Measurements from ENCODE around the gene OR51A2. TPM values are rescaled to one million over a fixed set of nuclear protein-coding genes. Genes with fewer than 3 reads are reported as not detected.

OR51A2 gene
- total RNA-seq, 1 experiment from 2014 or later: not detected

- Histone ChIP-seq H3K79me1 (ENCODE audit: insufficient read depth, low read depth, low read length, poor library complexity, severe bottlenecking) (no peaks in the 10 kb centered on the region), H4K20me1 (ENCODE audit: control insufficient read depth, insufficient read depth, insufficient read length) (no peaks in the 10 kb centered on the region), H2AK5ac (ENCODE audit: insufficient read length, low read length) (no peak overlapping the region), H3K4me2 (ENCODE audit: insufficient read depth, insufficient read length, low read length) (no peak overlapping the region), H3K4ac (ENCODE audit: low read depth, low read length) (no peak overlapping the region), H2BK120ac (ENCODE audit: low read depth, low read length, poor library complexity, severe bottlenecking) (no peak overlapping the region), H3K27me3 (ENCODE audit: insufficient read depth, low read length) (no peaks in the 10 kb centered on the region), H3K56ac (ENCODE audit: insufficient read length, low read depth, low read length) (no peak overlapping the region), H2BK15ac (ENCODE audit: low read depth, low read length) (no peak overlapping the region), H3K18ac (ENCODE audit: insufficient read length, low read depth, low read length) (no peak overlapping the region), H3K9me3 (ENCODE audit: control insufficient read depth, low read depth, low read length) (no peaks in the 10 kb centered on the region), H2BK5ac (ENCODE audit: insufficient read length, low read length) (no peak overlapping the region), H2BK20ac (ENCODE audit: low read depth, low read length, poor library complexity, severe bottlenecking) (no peak overlapping the region), H3K23me2 (ENCODE audit: insufficient read length, low read depth, low read length, poor library complexity, severe bottlenecking) (no peaks in the 10 kb centered on the region), H3K27ac (ENCODE audit: insufficient read length, low read depth, low read length) (no peak overlapping the region), H4K8ac (replicated peaks; ENCODE audit: insufficient read length, low read depth, low read length) (no peak overlapping the region), H4K91ac (ENCODE audit: insufficient read length, low read depth, low read length) (no peak overlapping the region), H3K4me1 (ENCODE audit: insufficient read depth, low read length) (no peaks in the 10 kb centered on the region), H3T11ph (ENCODE audit: low read length) (no peak overlapping the region), H4K5ac (ENCODE audit: insufficient read length, low read depth, low read length) (no peak overlapping the region), H2BK12ac (ENCODE audit: insufficient read length, low read depth, low read length) (no peak overlapping the region), H3K23ac (ENCODE audit: insufficient read length, low read depth, low read length) (no peak overlapping the region), H2AFZ (ENCODE audit: low read length) (no peak overlapping the region), H3K9ac (ENCODE audit: extremely low read depth, insufficient read length, low read length) (no peak overlapping the region), H3K79me2 (ENCODE audit: insufficient read depth, low read length) (no peaks in the 10 kb centered on the region), H3K14ac (ENCODE audit: insufficient read depth, low read length) (no peak overlapping the region)
- DNase-seq: no peak
- Mint-ChIP-seq H3K27me3 (ENCODE audit: low read depth) (no peaks in the 10 kb centered on the region), H3K4me3 (no peak overlapping the region), H3K27ac (no peak overlapping the region), H3K4me1 (0 out of 4 replicates have a peak, but pooled peaks cover 0 to 3% of the 10 kb centered on the region in 2 experiments), H3K9me3 (peaks cover 2 to 3% of the 10 kb centered on the region in 2 experiments; a peak in 3 of 5 replicates), H3K36me3 (ENCODE audit: insufficient read depth in 1 of 3, low read depth in 3 of 3) (no peaks in the 10 kb centered on the region; a peak in 1 of 7 replicates)
- no CpG with 5 or more reads among the region's 1 CpG for WGBS (ENCODE audit: extremely low coverage, insufficient read length, low lambda C conversion rate)
- TF ChIP-seq CTCF (conservative IDR thresholded peaks at IDR 0.05): no peak
Observed at GRCh38 chr11:4962816-4963215, 7.3 kb upstream of the OR51A2 start.
